ENCODE measurements around the gene ITPRID2. TPM values are rescaled to one million over a fixed set of nuclear protein-coding genes. Genes with fewer than 3 reads are reported as not detected.

Gene ITPRID2
- total and polyA plus RNA-seq, 2 of the 8 experiments (the other 6 are each of a cell fraction or from before 2014, with no cell fraction given): 1.9 to 12.6 TPM

DNA sequence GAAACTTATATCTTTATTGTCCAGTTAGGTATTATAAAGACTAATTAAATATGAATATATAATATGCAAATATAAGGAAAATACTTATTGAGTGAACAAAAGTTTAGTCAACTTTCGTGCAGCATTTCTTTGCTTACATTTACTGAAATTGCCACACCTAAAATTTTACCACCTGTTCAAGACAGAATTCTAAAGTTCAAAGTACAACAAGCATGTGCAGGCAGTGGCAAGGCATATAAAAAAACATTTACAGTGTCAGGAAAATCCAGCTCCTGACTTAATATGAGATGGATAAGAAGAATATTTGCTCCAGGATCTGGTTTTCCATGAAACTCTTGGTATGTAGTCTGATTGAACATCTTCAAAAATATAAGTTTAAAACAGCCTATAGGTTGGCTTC, 4.8 kb downstream of the ITPRID2 start (continued):
- TF ChIP-seq YY1 (IDR thresholded peaks at IDR 0.05; ENCODE audit: low read depth, low read length) (no peak), ZNF274 (IDR thresholded peaks at IDR 0.05; ENCODE audit: borderline replicate concordance, extremely low read depth, low read length) (no peak), SUZ12 (IDR thresholded peaks at IDR 0.05; ENCODE audit: low read length) (no peak), KDM5A (IDR thresholded peaks at IDR 0.05; ENCODE audit: low read length) (no peak), BRCA1 (IDR thresholded peaks at IDR 0.05; ENCODE audit: low read depth, low read length) (no peak)
- TF ChIP-seq, protein P1, sequence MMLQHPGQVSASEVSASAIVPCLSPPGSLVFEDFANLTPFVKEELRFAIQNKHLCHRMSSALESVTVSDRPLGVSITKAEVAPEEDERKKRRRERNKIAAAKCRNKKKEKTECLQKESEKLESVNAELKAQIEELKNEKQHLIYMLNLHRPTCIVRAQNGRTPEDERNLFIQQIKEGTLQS (IDR thresholded peaks at IDR 0.05; ENCODE audit: insufficient read depth, low read depth, low read length): no peak
- TF ChIP-seq, protein P2, sequence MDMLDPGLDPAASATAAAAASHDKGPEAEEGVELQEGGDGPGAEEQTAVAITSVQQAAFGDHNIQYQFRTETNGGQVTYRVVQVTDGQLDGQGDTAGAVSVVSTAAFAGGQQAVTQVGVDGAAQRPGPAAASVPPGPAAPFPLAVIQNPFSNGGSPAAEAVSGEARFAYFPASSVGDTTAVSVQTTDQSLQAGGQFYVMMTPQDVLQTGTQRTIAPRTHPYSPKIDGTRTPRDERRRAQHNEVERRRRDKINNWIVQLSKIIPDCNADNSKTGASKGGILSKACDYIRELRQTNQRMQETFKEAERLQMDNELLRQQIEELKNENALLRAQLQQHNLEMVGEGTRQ (IDR thresholded peaks at IDR 0.05; ENCODE audit: low read length): no peak

Measured in H1 (cell line).